ENCODE data around the gene ACVR1C.
"Not testable (repeated sequence)": the region's sequence is repeated elsewhere in the genome, so short reads cannot be mapped to it uniquely, and the experiment has no call there.

ACVR1C gene

GRCh38 chr2:157572725-157573124 lies 55.9 kb downstream of the ACVR1C start:
- no peak for DNase-seq

- DNase-seq = not testable (repeated sequence)
These were observed 62.0 kb downstream of the ACVR1C start for GRCh38 chr2:157566623-157567022.

GRCh38 chr2:157566113-157566512 lies 62.6 kb downstream of the ACVR1C start:
- DNase-seq = not testable (repeated sequence)

GRCh38 chr2:157565550-157565949 lies 63.1 kb downstream of the ACVR1C start:
- no peak for DNase-seq

DNA sequence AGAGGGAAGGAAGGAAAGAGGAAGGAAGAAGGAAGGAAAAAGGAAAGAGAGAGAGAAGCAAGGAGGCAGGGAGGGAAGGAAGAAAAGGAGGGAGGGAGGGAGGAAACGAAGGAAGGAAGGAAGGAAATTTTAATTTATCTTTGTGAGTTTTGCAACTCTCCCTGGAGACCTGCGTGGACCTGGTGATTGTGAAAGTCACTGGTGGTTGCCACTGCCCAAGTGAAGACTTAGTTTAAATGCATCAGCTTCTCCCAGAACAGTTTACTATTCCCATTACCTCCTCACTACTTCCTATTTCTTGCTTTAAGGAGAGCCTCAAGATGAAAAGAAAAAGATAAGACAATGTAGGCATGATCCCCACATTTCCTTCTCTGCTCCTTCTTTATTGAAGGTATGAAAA lies 68.8 kb downstream of the ACVR1C start:
- no peak for DNase-seq

- DNase-seq = no peak
These were observed 69.2 kb downstream of the ACVR1C start for GRCh38 chr2:157559461-157559860.

GRCh38 chr2:157559061-157559460 lies 69.6 kb downstream of the ACVR1C start:
- no peak for DNase-seq

- no peak for DNase-seq
These were observed 70.9 kb downstream of the ACVR1C start for GRCh38 chr2:157557770-157558169.

GRCh38 chr2:157540102-157540501 lies 88.6 kb downstream of the ACVR1C start:
- no peak for DNase-seq

GRCh38 chr2:157538064-157538463 lies 90.6 kb downstream of the ACVR1C start:
- no peak for DNase-seq

DNA sequence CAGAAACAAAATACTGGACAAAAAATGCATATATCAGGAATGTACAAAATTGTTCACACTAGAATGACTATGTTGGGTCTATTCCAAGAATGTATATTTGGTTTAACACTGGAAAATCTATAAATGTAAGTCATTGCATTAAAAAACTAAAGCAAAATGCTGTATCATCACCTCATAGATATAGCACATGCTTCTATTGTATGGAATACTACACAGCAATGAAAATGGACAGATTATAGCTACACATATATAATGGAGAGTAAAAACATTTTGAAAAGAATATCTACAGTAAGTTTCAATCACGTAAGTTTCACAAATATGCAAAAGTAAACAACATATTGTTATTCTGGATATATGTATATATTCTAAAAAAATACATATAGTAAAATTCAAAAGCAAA lies 91.8 kb downstream of the ACVR1C start:
- DNase-seq = no peak

DNA sequence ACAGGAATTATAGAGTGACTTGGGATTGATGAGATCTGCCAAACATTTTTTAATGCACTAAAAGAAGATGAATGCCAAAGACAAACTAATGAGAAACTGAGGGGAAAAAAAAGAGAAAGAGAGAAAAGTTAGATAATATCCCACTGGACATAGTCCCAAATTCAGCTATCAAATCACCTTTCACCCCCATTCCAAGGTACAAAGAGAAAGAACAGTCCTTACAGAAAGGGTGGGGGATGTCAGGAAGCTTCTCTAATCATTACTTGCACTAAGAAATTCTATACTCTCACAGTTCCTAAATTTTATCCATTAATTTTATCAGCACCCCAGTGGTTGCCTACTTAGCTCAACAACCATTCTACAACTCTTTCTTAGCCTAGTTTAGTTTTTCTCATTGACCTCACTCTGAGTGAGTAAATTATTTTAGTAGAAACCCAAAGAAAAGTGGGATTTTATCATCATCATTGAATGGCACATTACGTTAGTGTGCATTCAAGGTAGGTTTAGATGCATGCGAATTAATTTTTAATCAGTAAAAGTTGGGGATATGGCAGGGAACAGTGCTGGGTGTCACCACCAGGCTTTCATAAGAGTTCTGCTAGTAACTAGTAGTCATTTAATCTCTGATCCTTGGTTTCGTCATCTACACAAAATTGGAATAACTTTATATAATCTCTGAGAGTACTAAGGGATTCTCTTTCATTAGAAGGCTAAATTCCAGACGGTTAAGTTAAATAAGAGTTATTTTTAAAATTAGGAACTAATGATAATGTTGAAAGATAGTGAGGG lies 99.5 kb downstream of the ACVR1C start:
- no peak for DNase-seq

DNA sequence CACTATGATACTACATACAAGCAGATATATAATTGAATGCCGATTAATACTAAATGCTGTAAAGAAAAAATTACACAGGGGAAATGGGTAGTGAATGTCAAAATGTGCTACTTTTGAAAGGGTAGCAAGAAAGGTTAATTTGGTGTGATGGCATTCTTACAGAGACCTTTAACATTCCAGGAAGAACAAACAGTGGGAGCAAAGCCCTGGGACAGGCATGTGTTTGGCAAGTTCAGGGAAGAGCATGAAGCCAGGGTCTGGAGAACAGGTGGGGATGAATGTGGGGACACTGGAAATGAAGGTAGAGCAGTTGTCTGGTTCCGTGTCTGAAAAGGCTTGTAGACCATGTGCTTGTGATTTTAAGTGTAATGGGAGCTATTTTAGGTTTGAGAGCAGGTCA lies 102.6 kb downstream of the ACVR1C start:
- no peak for DNase-seq

DNA sequence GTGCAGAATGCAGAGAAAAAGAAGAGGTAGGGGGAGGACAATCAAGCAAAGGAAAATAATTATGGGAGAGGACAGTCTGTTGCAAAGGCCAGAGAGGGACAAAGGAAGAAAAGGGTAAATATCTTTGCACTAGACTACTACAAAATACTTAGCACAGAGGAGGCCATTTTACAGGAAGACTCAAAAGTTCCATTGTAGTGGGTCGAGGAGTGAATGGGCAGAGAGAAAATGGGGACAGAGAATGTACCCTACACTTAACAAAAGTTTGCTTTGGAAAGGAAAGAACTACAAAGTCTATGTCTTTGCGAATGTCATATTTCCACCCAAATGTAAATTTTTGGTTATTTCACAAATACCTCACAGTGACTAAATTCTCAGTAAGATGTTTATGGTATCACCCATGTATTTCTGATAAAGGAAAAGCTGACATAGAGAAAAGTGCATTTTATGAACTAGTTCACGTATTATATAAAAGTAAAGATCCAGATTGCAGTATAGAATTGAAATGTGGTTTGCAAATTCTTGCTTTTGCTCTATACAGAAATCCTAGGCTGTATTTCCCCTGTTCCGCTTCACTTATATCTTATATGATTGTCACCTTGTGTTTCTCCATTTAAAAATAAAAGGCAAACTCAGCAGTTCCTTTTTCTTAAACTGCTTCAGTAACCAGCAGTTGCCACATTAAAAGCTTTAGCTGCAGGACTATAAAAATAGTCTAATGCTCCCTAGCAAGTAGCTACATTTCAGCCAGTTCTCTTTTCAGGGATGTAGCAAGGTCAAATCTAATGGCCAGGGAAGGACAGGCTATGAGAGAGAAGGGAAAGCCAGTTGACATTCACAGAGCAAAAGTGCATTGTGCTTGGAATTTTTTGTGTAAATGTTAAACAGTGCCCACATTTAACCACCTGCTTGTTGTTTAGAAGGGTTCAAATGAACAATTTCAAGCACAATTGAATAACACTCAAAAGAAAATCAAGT lies 105.1 kb downstream of the ACVR1C start:
- no peak for DNase-seq

DNA sequence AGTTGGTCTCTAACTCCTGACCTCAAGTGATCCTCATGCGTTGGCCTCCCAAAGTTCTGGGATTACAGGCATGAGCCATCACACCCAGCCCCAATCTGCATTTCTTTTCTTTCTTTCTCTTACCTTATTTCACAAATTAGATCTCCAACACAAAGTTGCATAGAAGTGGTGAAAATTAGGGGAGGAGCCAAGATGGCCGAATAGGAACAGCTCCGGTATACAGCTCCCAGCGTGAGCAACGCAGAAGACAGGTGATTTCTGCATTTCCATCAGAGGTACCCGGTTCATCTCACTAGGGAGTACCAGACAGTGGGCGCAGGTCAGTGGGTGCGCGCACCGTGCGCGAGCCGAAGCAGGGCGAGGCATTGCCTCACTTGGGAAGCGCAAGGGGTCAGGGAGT lies 113.7 kb downstream of the ACVR1C start:
- DNase-seq = not testable (repeated sequence)

DNA sequence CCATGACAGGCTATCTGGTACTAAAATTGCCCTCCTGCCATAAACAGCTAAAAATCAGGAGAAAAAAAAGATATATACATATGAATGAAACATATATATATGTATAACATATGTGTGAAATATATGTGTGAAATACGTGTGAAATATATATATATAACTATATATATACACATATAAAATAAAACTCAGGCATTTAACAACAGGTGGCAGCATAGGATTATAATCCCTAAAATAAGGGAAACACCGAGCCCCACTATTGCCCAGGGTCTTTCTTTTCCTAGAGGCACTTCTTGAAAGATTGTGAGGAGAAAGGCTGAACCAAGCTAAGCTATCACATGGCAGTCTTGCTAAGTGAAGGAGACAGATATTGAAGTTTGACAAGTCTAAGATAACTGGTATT lies 118.9 kb downstream of the ACVR1C start:
- no peak for DNase-seq

- no peak for DNase-seq
These were observed 120.0 kb downstream of the ACVR1C start for GRCh38 chr2:157508676-157509075.

- DNase-seq = no peak
These were observed 122.1 kb downstream of the ACVR1C start for GRCh38 chr2:157506586-157506985.

GRCh38 chr2:157504623-157505022 lies 124.0 kb downstream of the ACVR1C start:
- DNase-seq = no peak

GRCh38 chr2:157501026-157501425 lies 127.6 kb downstream of the ACVR1C start:
- no peak for DNase-seq

DNA sequence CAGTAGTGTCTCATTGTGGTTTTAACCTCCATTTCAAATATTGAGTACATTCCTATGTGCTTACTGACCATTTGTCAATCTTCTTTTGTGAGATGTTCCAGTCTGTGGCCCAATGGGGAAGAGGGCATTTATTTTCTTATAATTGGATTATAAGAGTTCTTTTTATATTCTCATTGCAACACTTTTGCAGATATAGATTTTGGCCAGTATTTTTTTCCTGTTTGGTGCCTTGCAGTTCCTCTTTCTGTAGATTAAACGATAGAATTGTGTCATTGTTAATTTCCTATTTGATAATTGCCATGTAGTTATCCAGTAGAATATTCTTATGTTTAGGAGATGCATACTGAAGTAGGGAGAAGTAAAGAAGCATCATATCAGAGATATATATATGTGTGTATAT lies 128.3 kb downstream of the ACVR1C start:
- DNase-seq = no peak

DNA sequence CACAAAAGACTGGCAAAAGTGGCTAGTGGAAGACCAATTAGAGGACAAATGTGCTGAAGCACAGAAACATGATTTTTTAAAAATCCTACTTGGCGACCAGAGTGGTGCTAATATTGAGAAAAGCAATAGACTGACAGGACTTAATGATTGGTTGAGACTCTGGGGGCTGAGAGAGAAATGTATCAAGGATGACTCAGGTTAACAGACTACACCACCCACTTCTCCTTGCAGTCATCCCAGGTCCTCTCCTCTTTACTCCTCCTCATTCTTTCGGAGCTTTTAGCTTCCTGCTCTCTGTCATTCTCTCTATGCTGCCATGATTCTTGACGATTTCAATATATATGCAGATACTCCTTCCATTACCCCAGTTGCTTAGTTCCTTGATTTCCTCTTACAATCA lies 130.2 kb downstream of the ACVR1C start:
- no peak for DNase-seq

DNA sequence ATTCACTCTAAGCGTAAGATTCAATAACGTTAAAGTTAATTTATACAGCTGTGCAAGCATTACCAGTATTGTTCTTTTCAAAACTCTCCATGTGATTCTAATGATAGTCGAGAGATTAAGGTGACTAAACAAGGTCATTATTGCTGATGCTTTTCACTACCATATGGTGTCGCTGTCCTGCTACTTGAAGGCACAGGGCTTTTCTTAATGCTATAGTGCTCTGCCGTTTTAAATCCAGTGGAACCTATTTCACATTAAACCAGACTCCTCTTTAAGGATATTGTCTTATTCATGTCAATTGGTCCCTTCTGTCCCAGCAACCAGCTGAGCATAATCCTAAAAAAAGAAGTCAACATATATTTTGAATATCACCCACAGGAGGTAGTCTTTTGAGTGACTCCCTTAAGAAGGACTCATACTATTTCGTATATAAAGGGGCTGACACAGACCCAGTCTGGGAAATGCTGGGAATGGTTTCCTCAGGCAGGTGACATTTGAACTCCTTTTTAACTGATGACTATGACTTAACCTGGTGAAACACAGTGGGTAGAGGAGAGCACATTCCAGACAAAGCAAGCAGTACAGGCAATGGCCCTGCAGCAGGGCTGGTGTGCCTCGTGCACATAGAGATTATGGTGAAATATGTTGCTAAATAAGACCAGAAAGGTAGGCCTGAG lies 130.9 kb downstream of the ACVR1C start:
- no peak for DNase-seq

Data from activated gamma-delta T cell (primary cell).